Measurements from ENCODE around the gene PIP4P1.

The PIP4P1 gene

DNA sequence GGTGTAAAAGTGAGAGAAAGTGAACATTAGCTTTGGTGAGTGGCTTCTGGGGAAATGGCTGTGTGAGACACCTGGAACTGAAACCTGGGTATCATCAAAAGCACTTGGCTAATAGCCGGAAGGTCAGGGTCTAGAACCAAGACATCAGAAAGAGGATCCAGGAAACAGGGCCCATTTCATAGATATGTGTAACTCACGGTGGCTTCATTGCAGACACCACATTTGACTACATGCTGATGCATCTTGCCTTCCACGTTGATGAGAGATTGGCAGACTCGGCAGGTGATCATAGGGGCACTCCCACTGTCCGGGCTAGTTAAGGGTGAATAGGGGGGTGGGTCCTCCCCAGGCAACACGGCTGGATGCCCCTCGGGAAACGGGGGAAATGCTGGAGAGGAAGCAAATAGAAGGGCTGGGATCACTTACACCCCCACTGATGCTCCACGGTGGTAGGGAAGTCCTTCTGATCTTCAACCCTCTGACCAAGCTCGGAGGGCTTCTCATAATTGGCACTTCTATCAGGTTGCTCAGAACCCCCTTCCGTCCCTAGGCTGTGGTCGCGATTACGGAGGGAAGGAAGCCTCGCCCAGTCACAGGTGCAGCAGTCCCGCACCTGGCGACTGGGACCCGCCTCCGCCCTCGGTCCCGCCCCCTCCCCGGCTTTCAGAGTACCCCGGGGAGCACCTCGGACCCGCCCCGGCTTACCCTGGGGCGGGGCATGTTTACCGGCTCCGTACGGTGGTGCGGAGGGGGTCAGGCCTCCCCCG, 593 bp downstream of the PIP4P1 start:
- DNase-seq (ENCODE audit: low read depth in 1 of 2, low spot score in 1 of 2), result peak in 1 of 2 experiments; percentile 17
- Histone ChIP-seq H3K27ac (replicated peaks) (peak overlapping the region; percentile 98), H3K4me3 (replicated peaks; ENCODE audit: insufficient read depth, low read length) (peak overlapping the region; percentile 90), H3K27me3 (ENCODE audit: insufficient read depth, poor library complexity, severe bottlenecking) (no peaks in the 10 kb centered on the region)
- TF ChIP-seq POLR2AphosphoS5 (IDR thresholded peaks at IDR 0.05; ENCODE audit: low read depth), result 0 out of 2 replicates have a peak, but pooled peaks have one; percentile 7
- TF ChIP-seq SPI1 (IDR thresholded peaks at IDR 0.05; ENCODE audit: borderline replicate concordance, low read depth), result no peak

DNA sequence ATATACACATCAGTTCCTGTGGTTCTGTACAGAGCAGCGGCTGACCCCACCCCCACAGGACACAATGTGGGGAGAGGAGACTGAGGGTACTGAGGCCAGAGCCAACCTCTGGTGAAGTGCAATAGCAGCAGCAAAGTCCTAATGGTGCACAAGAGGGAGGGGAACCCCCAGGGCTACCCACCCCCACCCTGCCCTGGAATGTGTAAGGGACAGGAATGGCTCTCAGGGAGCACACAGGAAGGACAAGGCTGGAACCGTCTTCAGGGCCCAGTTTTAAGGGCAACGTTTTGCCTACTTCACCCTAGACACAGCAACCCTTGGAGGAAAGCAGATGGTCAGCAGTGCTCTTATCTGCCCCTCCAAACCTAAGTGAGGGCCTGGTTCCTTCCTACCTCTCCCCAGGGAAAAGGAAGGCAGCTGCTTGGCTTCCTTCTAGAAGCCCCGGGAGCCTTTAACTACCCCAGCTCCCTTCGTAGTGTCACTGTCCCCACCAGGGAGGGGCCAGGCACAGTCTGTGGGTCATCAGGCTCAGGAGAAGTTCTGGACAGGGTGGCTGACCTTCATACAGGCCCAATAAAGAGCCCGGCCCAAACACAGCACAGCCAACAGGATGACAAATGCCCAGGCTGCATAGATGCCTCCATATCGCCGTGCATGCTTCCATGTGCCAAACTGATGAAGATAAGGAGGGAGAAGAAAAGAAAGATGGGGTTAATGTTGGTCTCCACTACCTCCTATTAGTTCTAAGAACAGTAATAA, 3.0 kb downstream of the PIP4P1 start:
- Histone ChIP-seq H3K27ac (replicated peaks) (peak overlapping the region; percentile 98), H3K27me3 (ENCODE audit: insufficient read depth, poor library complexity, severe bottlenecking) (no peaks in the 10 kb centered on the region), H3K4me3 (replicated peaks; ENCODE audit: insufficient read depth, low read length) (no peak overlapping the region)
- TF ChIP-seq SPI1 (IDR thresholded peaks at IDR 0.05; ENCODE audit: borderline replicate concordance, low read depth), result no peak
- TF ChIP-seq, protein P1, sequence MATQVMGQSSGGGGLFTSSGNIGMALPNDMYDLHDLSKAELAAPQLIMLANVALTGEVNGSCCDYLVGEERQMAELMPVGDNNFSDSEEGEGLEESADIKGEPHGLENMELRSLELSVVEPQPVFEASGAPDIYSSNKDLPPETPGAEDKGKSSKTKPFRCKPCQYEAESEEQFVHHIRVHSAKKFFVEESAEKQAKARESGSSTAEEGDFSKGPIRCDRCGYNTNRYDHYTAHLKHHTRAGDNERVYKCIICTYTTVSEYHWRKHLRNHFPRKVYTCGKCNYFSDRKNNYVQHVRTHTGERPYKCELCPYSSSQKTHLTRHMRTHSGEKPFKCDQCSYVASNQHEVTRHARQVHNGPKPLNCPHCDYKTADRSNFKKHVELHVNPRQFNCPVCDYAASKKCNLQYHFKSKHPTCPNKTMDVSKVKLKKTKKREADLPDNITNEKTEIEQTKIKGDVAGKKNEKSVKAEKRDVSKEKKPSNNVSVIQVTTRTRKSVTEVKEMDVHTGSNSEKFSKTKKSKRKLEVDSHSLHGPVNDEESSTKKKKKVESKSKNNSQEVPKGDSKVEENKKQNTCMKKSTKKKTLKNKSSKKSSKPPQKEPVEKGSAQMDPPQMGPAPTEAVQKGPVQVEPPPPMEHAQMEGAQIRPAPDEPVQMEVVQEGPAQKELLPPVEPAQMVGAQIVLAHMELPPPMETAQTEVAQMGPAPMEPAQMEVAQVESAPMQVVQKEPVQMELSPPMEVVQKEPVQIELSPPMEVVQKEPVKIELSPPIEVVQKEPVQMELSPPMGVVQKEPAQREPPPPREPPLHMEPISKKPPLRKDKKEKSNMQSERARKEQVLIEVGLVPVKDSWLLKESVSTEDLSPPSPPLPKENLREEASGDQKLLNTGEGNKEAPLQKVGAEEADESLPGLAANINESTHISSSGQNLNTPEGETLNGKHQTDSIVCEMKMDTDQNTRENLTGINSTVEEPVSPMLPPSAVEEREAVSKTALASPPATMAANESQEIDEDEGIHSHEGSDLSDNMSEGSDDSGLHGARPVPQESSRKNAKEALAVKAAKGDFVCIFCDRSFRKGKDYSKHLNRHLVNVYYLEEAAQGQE (IDR thresholded peaks at IDR 0.05; ENCODE audit: insufficient replicate concordance, low read depth), result no peak
- TF ChIP-seq, protein P2, sequence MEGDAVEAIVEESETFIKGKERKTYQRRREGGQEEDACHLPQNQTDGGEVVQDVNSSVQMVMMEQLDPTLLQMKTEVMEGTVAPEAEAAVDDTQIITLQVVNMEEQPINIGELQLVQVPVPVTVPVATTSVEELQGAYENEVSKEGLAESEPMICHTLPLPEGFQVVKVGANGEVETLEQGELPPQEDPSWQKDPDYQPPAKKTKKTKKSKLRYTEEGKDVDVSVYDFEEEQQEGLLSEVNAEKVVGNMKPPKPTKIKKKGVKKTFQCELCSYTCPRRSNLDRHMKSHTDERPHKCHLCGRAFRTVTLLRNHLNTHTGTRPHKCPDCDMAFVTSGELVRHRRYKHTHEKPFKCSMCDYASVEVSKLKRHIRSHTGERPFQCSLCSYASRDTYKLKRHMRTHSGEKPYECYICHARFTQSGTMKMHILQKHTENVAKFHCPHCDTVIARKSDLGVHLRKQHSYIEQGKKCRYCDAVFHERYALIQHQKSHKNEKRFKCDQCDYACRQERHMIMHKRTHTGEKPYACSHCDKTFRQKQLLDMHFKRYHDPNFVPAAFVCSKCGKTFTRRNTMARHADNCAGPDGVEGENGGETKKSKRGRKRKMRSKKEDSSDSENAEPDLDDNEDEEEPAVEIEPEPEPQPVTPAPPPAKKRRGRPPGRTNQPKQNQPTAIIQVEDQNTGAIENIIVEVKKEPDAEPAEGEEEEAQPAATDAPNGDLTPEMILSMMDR (IDR thresholded peaks at IDR 0.05; ENCODE audit: insufficient read depth, low read length), result no peak
- TF ChIP-seq GABPA (IDR thresholded peaks at IDR 0.05; ENCODE audit: low read depth), result no peak
- no peak; the same call in 1 of the 2 replicates for TF ChIP-seq POLR2AphosphoS5 (IDR thresholded peaks at IDR 0.05; ENCODE audit: low read depth)
- peak in 1 of 2 experiments; percentile 38 for DNase-seq (ENCODE audit: low read depth in 1 of 2, low spot score in 1 of 2)

DNA sequence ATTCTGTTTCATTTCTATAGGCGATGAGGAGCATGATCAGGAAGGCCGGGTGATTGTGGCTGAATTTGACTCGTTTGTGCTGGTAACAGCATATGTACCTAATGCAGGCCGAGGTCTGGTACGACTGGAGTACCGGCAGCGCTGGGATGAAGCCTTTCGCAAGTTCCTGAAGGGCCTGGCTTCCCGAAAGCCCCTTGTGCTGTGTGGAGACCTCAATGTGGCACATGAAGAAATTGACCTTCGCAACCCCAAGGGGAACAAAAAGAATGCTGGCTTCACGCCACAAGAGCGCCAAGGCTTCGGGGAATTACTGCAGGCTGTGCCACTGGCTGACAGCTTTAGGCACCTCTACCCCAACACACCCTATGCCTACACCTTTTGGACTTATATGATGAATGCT, 4.3 kb downstream of the PIP4P1 start:
- Histone ChIP-seq H3K27ac (replicated peaks) (peak overlapping the region; percentile 98), H3K4me3 (replicated peaks; ENCODE audit: insufficient read depth, low read length) (peak overlapping the region; percentile 81), H3K27me3 (ENCODE audit: insufficient read depth, poor library complexity, severe bottlenecking) (no peaks in the 10 kb centered on the region)
- DNase-seq (ENCODE audit: low read depth in 1 of 2, low spot score in 1 of 2), result peak; percentile 75 to 86
- TF ChIP-seq, protein P1 (IDR thresholded peaks at IDR 0.05; ENCODE audit: insufficient replicate concordance, low read depth), result peak; percentile 16
- TF ChIP-seq POLR2AphosphoS5 (IDR thresholded peaks at IDR 0.05; ENCODE audit: low read depth), result peak; percentile 86
- peak; percentile 19; the same call in 1 of the 2 replicates for TF ChIP-seq GABPA (IDR thresholded peaks at IDR 0.05; ENCODE audit: low read depth)
- TF ChIP-seq, protein P2 (IDR thresholded peaks at IDR 0.05; ENCODE audit: insufficient read depth, low read length), result no peak
- no peak; the same call in 1 of the 2 replicates for TF ChIP-seq SPI1 (IDR thresholded peaks at IDR 0.05; ENCODE audit: borderline replicate concordance, low read depth)

Data from HL-60 (cell line).